PFSK-1 (cell line): ENCODE results near the gene HES4.

Experiments used
- FOXP2 ChIP-seq: optimal IDR thresholded peaks from 2 replicates; pipeline ENCODE3; 2011; ENCODE audit warnings: borderline replicate concordance, control low read depth, inconsistent platforms; ENCODE audit not compliant: insufficient read depth; ENCODE audit errors: extremely low read length, extremely low read depth
- POLR2AphosphoS5 ChIP-seq: IDR thresholded peaks from 2 replicates; pipeline ENCODE4 v1.6.1; 2012; ENCODE audit warnings: low read depth, mild to moderate bottlenecking, control low read depth, low read length, moderate library complexity
- REST ChIP-seq, 2 experiments: IDR thresholded peaks; 2 replicates each; pipeline versions ENCODE4 v1.6.1 to v1.8.0; 2011 to 2012; ENCODE audit warnings: low read depth in 2 of 2, low read length in 2 of 2, control low read depth in 1 of 2, inconsistent platforms in 1 of 2, mild to moderate bottlenecking in 1 of 2, moderate library complexity in 1 of 2; ENCODE audit not compliant: insufficient read depth in 1 of 2
- SIN3A ChIP-seq: IDR thresholded peaks from 2 replicates; pipeline ENCODE4 v1.6.1; 2012; ENCODE audit warnings: mild to moderate bottlenecking, low read length, moderate library complexity, borderline replicate concordance; ENCODE audit not compliant: insufficient read depth
- TAF1 ChIP-seq: IDR thresholded peaks from 2 replicates; pipeline ENCODE4 v1.6.1; 2012; ENCODE audit warnings: low read length, control low read depth, borderline replicate concordance; ENCODE audit not compliant: insufficient read depth

HES4 gene

GRCh38 chr1:963301-963651 lies 36.6 kb downstream of the HES4 start:
- TF ChIP-seq TAF1, result no peak
- TF ChIP-seq SIN3A, result no peak
- TF ChIP-seq REST (IDR thresholded peaks at IDR 0.05; ENCODE audit: insufficient read depth in 1 of 2, low read depth in 2 of 2, low read length in 2 of 2), result no peak
- no peak for TF ChIP-seq FOXP2
- no peak for TF ChIP-seq POLR2AphosphoS5

GRCh38 chr1:962381-963300 lies 37.3 kb downstream of the HES4 start:
- TF ChIP-seq FOXP2 (no peak), SIN3A (no peak), POLR2AphosphoS5 (no peak), TAF1 (no peak), REST (IDR thresholded peaks at IDR 0.05; ENCODE audit: insufficient read depth in 1 of 2, low read depth in 2 of 2, low read length in 2 of 2) (no peak)

- TF ChIP-seq REST (IDR thresholded peaks at IDR 0.05; ENCODE audit: insufficient read depth in 1 of 2, low read depth in 2 of 2, low read length in 2 of 2) (no peak), FOXP2 (no peak), POLR2AphosphoS5 (no peak), SIN3A (no peak), TAF1 (no peak)
Measured at GRCh38 chr1:961132-961669, 38.7 kb downstream of the HES4 start.

GRCh38 chr1:960363-961131 lies 39.4 kb downstream of the HES4 start, which contains the start of gene KLHL17:
TSS of gene KLHL17 (plus strand) at chr1:960584. CDS start at chr1:960694, 110 bp downstream.
- TF ChIP-seq TAF1, result no peak
- TF ChIP-seq SIN3A, result no peak
- TF ChIP-seq FOXP2, result peak; percentile 13

- TF ChIP-seq POLR2AphosphoS5, result no peak
- TF ChIP-seq FOXP2, result no peak
- TF ChIP-seq SIN3A, result no peak
- TF ChIP-seq REST (IDR thresholded peaks at IDR 0.05; ENCODE audit: insufficient read depth in 1 of 2, low read depth in 2 of 2, low read length in 2 of 2), result no peak
- TF ChIP-seq TAF1, result no peak
Measured at GRCh38 chr1:959731-960362, 40.0 kb downstream of the HES4 start.
